K562 (cell line): Measurements from ENCODE around the gene LGI4. TPM values are rescaled to one million over a fixed set of nuclear protein-coding genes. Genes with fewer than 3 reads are reported as not detected.
A peak's percentile ranks its signal among the peaks of the same experiment; 100 is the strongest.

Source experiments
- ATF7 ChIP-seq: fragments of 450-650 bp; IDR thresholded peaks from 2 replicates; pipeline ENCODE4 v1.7.1; 2014; ENCODE audit warnings: mild to moderate bottlenecking, moderate library complexity
- MEF2D ChIP-seq: conservative IDR thresholded peaks from 2 replicates; pipeline ENCODE4 v1.6.1; 2016; ENCODE audit warnings: low read depth, missing genetic modification characterization, missing compliant biosample characterization
- NBN ChIP-seq: fragments of 450-650 bp; IDR thresholded peaks from 2 replicates; pipeline ENCODE4 v1.6.1; 2016; ENCODE audit warnings: low read depth, mild to moderate bottlenecking
- NFXL1 ChIP-seq: fragments of 450-650 bp; formaldehyde crosslinking; IDR thresholded peaks from 2 replicates; pipeline ENCODE4 v1.4.0; 2021; ENCODE audit warnings: mild to moderate bottlenecking
- PCBP2 ChIP-seq: fragments of 200-400 bp; formaldehyde crosslinking; IDR thresholded peaks from 2 replicates; pipeline ENCODE4 v1.6.1; 2018; ENCODE audit warnings: low read length, low read depth, mild to moderate bottlenecking, moderate library complexity; ENCODE audit not compliant: poor library complexity, severe bottlenecking
- POLR2A ChIP-seq: fragments of 450-650 bp; conservative IDR thresholded peaks from 2 replicates; pipeline ENCODE4 v1.6.1; 2016
- RAD51 ChIP-seq: fragments of 450-650 bp; IDR thresholded peaks from 2 replicates; pipeline ENCODE4 v1.7.1; 2016; ENCODE audit warnings: low read depth, mild to moderate bottlenecking, borderline replicate concordance
- RBFOX2 ChIP-seq: fragments of 200-400 bp; formaldehyde crosslinking; IDR thresholded peaks from 2 replicates; pipeline ENCODE4 v1.6.1; 2017; ENCODE audit warnings: low read depth, mild to moderate bottlenecking, low read length, moderate library complexity
- SAP30 ChIP-seq: fragments of 200-600 bp; sonication (generic); IDR thresholded peaks from 2 replicates; pipeline ENCODE4 v1.6.1; 2012; ENCODE audit warnings: borderline replicate concordance, low read depth, mild to moderate bottlenecking, moderate library complexity, low read length, control low read depth, inconsistent platforms; ENCODE audit not compliant: insufficient read depth, poor library complexity, severe bottlenecking
- SMARCB1 ChIP-seq: IDR thresholded peaks from 2 replicates; pipeline ENCODE4 v1.6.1; 2011; ENCODE audit warnings: improper control_type of control experiment, low read depth; ENCODE audit not compliant: insufficient read length
- SNAPC5 ChIP-seq: fragments of 250-450 bp; sonication (Bioruptor Pico); IDR thresholded peaks from 2 replicates; pipeline ENCODE4 v1.8.0; 2021; ENCODE audit warnings: moderate library complexity, mild to moderate bottlenecking, inconsistent platforms
- TGIF2 ChIP-seq: sonication (generic); formaldehyde crosslinking; IDR thresholded peaks from 2 replicates; pipeline ENCODE4 v1.8.1; 2022; ENCODE audit warnings: mild to moderate bottlenecking, missing genetic modification reagents, moderate library complexity
- THRAP3 ChIP-seq: fragments of 450-650 bp; IDR thresholded peaks from 2 replicates; pipeline ENCODE4 v1.6.1; 2016; ENCODE audit warnings: mild to moderate bottlenecking, inconsistent platforms, borderline replicate concordance
- TRIM28 ChIP-seq: fragments of 450-650 bp; IDR thresholded peaks from 2 replicates; pipeline ENCODE4 v1.6.1; 2017
- ZBTB9 ChIP-seq: fragments of 450-650 bp; formaldehyde crosslinking; IDR thresholded peaks from 2 replicates; pipeline ENCODE4 v1.4.0; 2020; ENCODE audit warnings: mild to moderate bottlenecking, moderate library complexity
- ZC3H4 ChIP-seq: sonication (generic); formaldehyde crosslinking; IDR thresholded peaks from 2 replicates; pipeline ENCODE4 v1.9.0; 2021; ENCODE audit warnings: missing genetic modification reagents, borderline replicate concordance
- ZNF431 ChIP-seq: sonication (generic); formaldehyde crosslinking; IDR thresholded peaks from 2 replicates; pipeline ENCODE4 v1.8.0; 2022; ENCODE audit warnings: mild to moderate bottlenecking, missing genetic modification reagents
- ZNF57 ChIP-seq: fragments of 450-650 bp; formaldehyde crosslinking; IDR thresholded peaks from 2 replicates; pipeline ENCODE4 v1.4.0; 2020; ENCODE audit warnings: mild to moderate bottlenecking, moderate library complexity
- polyA plus RNA-seq, 8 experiments: library from polyadenylated mRNA; depleted of rRNA in 4 of 8; stranded (reverse) in 5 of 8; unstranded in 3 of 8; fragments of >200 nt; fragmentation: Nextera tagmentation in 2 of 8; fragmentation: Illumina TruSeq in 1 of 8; extraction: Ambion mirVana in 2 of 8; extraction: Trizol in 1 of 8; gene quantifications; 2 replicates each; pipeline versions ENCODE4 v1.2.1 to v1.2.3, GENCODE V29; 2011 to 2014; ENCODE audit warnings: inconsistent platforms in 1 of 8, missing spikeins in 1 of 8
- total RNA-seq, 7 experiments: library from RNA; depleted of rRNA in 6 of 7; stranded (reverse); fragments of >200 nt in 6 of 7; fragmentation: Illumina TruSeq in 2 of 7; extraction: Trizol in 2 of 7; gene quantifications; 2 replicates each; pipeline versions ENCODE4 v1.2.1 to v1.2.3, GENCODE V29; 2011 to 2021; ENCODE audit warnings: low replicate concordance in 1 of 7
- TF ChIP-seq, protein P1 (sequence below), 2 experiments: fragments of 450-650 bp; formaldehyde crosslinking in 1 of 2; IDR thresholded peaks; 2 replicates each; pipeline versions ENCODE4 v1.4.0 to v1.6.1; 2014 to 2020; ENCODE audit warnings: mild to moderate bottlenecking in 2 of 2, borderline replicate concordance in 1 of 2, low read depth in 1 of 2

LGI4 gene
- total and polyA plus RNA-seq, 9 of the 15 experiments (the other 6 are each of a cell fraction or from before 2014, with no cell fraction given) = 0.14 to 0.30 (median 0.24) TPM; not detected in 4

GRCh38 chr19:35166100-35167063 lies 31.5 kb upstream of the LGI4 start (continued):
- TF ChIP-seq, protein P1, sequence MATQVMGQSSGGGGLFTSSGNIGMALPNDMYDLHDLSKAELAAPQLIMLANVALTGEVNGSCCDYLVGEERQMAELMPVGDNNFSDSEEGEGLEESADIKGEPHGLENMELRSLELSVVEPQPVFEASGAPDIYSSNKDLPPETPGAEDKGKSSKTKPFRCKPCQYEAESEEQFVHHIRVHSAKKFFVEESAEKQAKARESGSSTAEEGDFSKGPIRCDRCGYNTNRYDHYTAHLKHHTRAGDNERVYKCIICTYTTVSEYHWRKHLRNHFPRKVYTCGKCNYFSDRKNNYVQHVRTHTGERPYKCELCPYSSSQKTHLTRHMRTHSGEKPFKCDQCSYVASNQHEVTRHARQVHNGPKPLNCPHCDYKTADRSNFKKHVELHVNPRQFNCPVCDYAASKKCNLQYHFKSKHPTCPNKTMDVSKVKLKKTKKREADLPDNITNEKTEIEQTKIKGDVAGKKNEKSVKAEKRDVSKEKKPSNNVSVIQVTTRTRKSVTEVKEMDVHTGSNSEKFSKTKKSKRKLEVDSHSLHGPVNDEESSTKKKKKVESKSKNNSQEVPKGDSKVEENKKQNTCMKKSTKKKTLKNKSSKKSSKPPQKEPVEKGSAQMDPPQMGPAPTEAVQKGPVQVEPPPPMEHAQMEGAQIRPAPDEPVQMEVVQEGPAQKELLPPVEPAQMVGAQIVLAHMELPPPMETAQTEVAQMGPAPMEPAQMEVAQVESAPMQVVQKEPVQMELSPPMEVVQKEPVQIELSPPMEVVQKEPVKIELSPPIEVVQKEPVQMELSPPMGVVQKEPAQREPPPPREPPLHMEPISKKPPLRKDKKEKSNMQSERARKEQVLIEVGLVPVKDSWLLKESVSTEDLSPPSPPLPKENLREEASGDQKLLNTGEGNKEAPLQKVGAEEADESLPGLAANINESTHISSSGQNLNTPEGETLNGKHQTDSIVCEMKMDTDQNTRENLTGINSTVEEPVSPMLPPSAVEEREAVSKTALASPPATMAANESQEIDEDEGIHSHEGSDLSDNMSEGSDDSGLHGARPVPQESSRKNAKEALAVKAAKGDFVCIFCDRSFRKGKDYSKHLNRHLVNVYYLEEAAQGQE (IDR thresholded peaks at IDR 0.05; ENCODE audit: borderline replicate concordance) = peak; percentile 92
- TF ChIP-seq, protein P1 (CRISPR knock-in tag; IDR thresholded peaks at IDR 0.05; ENCODE audit: low read depth) = no peak
- peak; percentile 18 for TF ChIP-seq SAP30
- TF ChIP-seq SMARCB1 = no peak
- no peak; the same call in 1 of the 2 replicates for TF ChIP-seq NBN
- no peak for TF ChIP-seq SNAPC5 (CRISPR knock-in tag)
- TF ChIP-seq RAD51 = peak; percentile 89
- TF ChIP-seq ATF7 = peak; percentile 58
- no peak for TF ChIP-seq TRIM28
- TF ChIP-seq RBFOX2 = no peak
- no peak for TF ChIP-seq PCBP2
- TF ChIP-seq ZNF57 (CRISPR knock-in tag) = no peak
- no peak for TF ChIP-seq THRAP3
- TF ChIP-seq POLR2A = peak; percentile 61
- TF ChIP-seq ZC3H4 (CRISPR knock-in tag) = no peak
- no peak for TF ChIP-seq TGIF2
- TF ChIP-seq MEF2D (tag) = no peak
- peak; percentile 64; the same call in 1 of the 2 replicates for TF ChIP-seq ZBTB9
- no peak for TF ChIP-seq ZNF431 (CRISPR knock-in tag)
- no peak for TF ChIP-seq NFXL1 (CRISPR knock-in tag)
